HG03432 (cell line): ENCODE measurements around the gene DYNC1I1.

Experiments used
- ATAC-seq: cut with Tn5 transposase; IDR thresholded peaks from one replicate; pipeline ENCODE4 v1.9.1; 2021; ENCODE audit warnings: mild to moderate bottlenecking, moderate library complexity; ENCODE audit not compliant: unreplicated experiment

The DYNC1I1 gene

DNA sequence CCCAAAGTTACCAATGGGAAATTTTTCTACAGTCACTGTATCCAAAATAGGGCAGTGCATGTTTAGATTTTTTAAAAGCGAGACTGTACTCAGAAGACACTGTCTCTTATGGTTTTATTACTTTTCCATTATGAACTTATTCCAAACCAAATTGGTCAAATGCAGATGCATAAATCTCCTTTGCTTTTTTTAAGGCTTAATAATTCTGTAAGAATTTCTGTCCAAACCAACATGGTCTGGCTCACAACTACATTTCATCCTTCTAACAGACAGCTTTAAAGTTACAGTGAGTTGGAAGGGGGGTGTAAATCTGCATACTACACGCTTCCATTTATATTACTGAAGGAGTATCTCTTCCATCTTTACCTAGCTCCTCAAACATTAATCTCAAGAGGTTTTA, 350.4 kb downstream of the DYNC1I1 start:
- no peak for ATAC-seq

DNA sequence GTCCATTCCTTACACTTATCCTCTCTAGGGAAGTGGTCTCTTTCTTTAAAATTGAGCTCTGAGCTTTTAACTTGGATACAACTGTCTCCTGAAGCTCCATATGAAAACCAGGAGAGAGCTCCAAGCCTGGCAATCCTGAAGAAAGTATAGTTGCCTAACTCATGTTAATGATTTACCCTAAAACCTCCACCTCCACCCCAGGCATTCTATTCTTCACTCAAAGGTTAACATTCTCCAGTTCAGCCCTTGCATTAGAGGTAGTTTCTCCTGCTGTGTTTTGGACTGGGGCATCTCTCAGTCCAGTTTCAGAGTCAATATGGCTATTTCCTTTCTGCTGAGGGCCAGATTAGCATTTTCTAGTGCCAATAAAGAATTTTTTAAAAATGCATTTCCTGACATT, 354.0 kb downstream of the DYNC1I1 start:
- ATAC-seq: no peak

DNA sequence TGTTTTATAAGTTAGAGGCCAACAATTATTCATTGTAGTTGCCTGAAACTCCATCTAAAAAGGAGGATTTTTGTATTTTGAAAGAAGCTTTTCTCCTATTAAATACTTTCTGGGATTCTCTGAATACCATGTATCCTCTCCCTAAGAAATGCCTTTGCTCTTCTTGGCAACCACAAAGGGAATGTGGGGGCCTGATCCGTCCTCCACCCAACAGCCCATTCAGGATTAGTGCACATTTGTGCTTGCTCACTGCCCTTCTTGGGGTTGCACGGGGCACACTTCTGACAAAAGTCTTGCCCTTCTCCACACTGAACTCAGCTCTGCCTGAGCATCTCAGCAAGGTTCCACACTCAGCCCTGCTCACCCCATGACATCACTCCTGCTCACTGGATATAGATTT, 355.4 kb downstream of the DYNC1I1 start:
- ATAC-seq: no peak

DNA sequence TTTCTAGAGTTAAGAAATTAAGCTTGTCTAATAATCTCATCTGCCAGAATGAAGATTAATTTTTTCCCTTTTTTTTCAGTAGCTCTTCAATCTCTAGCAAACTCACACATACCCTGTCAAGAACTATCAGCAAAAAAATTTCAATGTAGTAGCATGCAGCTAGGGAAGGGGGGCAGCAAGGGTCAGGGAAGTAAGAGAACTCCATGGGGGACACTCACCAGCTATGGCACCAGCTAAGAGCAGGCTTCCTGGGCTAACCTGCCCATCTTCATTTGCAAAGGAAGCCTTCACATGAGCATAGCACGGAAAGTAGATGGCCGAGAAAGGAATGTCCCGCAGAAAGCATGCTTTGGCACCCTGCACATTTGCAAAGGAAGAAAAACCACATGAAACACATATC, 359.2 kb downstream of the DYNC1I1 start:
- ATAC-seq: no peak

DNA sequence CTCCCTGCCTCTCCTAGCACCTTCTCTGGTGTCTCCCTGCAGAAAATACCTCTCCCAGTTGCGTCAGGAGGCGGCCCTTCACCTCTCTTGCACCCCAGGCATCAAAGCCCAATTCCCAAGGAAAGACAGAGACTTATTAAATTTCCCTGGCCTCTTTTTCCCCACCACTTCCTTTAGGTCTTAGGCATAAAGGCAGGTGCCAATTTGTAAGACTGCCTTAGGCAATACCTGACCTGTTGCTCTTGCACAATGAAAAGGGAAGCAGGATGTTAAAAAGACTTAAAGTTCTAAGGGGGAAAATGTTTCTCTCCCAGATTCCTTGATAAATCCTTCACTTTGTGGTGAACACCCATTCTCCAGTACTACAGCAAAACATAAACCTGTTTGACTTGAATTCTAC, 362.9 kb downstream of the DYNC1I1 start:
- ATAC-seq: no peak

DNA sequence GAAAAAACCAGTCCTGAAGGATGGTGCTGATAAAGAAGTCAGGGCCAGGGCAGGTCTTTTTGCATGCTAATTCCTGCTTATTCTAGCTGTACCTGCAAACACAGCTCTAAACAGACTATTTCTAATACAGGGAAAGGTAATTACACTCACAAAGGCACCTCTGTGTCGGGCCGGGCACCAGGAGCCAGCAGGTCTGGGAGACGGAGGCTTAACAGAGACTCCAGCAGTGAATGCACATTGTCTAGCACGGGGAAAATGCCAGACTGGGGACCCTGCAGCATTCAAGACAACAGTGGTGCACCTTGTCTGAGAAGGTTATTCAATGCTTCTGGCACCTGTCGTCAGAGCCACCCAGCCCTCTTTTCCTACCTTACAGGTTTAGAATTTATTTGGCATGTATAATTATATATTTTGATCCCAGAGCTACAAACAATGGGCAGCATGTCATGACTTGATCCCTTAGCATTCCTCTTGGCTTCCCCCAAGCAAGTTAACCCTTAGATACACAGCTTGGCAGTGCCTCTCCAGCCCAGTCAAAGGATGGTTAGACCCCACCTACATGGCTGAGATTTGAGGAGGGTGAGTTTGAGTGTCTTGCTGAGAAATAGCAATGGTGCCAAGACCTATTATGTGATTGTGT, 364.4 kb downstream of the DYNC1I1 start:
- ATAC-seq: no peak

DNA sequence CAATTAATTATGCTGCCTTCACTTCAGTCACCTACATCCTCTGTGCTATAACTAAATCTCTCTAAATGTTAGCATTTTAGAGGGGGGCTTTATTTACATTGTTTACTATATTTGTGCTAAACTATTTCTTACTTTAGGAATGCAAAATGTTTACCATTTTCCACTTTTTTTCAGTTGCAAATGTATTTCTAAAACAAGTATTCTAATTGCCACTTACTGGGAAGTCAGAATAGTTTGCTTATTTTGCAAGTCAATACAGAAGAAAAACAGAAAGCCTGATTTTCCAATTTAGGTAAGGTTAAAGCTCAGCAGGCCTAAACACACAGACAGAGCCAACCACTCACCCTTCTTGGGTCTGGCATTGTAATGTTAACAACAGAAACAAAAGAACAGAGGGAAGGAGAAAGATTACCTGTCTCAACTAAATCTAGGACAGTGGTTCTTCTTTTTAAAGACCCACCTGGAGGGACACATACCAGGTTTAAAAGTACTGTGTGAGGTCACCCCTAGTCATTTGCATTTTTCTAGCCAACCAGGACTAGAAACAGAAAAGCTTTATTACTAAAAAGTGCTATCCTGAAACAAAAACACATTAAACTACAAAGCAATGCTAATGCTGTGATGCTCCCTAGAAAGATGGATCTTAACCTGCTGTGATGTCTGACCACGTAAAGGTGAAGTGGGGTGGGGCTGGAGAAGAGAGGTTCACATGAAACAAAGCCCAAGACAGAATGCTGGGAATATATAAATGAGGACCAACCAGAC, 371.3 kb downstream of the DYNC1I1 start:
- ATAC-seq: no peak

DNA sequence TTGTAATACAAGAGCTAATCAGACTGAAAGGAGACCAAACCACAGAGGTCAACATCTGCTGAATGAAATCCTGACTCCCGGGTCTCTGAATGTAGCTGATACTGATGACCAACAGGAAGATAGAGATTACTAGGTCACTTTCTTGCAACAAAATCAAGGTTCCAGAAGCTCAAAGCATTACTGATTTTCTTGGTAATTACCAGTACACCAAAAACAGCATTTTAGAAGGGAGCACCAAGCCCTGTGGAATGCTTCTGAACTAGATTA, 371.8 kb downstream of the DYNC1I1 start:
- no peak for ATAC-seq
